Stimulated activated CD8-positive, alpha-beta memory T cell treated with anti-CD3 and anti-CD28 coated beads, Interleukin-15, amount 100 ng/mL, for 24 hours (primary cell): ENCODE measurements around the gene KLHDC7B.

Experiments
- DNase-seq: peaks from one replicate; pipeline ENCODE4 v3.0.0-alpha.2; 2020; ENCODE audit warnings: low read depth

Gene KLHDC7B

DNA sequence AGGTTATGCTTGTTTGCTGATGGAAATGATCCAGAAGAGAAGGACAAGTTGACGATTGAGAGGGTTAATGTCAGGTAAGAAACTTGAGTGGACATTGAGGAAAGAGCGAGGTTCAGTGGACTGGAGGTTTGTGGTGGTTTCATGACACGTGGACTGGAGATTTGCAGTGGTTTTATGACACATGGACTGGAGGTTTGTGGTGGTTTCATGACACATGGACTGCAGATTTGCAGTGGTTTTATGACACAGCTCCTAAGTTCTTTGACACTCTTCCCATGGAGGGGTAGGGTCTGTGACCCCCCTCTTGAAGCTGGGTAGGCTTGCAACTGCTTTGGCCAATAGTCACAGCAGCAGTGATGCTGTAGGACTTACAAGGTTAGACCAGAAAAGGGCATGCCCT, 49.5 kb downstream of the KLHDC7B start:
- no peak for DNase-seq

DNA sequence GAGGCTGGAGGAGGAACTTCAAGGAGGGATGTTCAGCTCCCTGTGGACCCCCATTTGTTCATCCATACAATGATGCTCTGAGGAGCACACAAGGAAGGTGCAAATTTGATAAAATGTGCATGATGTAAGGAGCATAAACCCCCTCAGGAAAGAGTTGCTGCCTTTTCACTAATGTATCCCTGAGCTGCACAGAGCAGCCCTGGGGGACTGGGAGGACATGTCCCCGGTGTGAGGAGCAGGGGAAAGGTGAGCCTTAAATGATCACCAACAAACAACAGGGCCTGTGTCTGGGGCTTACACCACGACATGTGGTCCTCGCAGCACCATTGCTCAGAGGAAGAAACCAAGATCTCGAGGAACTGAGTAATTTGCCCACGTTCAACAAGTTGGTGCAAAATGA, 51.4 kb downstream of the KLHDC7B start:
- no peak for DNase-seq

DNA sequence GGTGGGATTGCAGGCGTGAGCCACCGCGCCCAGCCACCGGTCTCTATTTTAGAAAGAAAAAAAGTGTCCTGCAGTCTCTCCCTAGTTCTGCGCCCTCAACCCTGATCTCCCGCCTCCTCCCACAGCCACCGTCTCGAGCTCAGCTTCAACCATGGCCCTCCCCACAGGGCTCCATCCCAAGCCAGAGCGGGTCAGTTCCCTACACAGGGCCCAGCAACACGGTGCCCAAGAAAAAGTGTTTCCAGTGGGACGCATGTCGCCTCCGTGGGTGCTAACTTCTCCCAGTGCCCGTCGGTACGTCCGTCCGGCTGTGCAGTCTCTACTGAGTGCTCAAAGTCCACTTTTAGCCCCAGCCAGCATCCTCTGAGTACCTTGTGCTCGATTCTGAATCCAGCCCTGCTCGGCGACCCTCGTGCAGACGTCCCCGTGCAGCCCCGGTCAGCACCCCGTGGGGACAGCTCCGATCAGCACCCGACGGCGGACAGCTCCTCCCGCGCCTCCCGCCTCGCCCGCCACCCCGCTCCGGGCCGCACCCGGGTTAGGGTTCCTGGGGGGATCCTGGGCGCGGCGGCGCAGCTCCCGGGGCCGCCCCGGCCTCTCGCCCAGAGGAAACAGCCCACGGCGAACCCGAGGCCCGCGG, 54.2 kb downstream of the KLHDC7B start:
- DNase-seq, result peak; percentile 33

DNA sequence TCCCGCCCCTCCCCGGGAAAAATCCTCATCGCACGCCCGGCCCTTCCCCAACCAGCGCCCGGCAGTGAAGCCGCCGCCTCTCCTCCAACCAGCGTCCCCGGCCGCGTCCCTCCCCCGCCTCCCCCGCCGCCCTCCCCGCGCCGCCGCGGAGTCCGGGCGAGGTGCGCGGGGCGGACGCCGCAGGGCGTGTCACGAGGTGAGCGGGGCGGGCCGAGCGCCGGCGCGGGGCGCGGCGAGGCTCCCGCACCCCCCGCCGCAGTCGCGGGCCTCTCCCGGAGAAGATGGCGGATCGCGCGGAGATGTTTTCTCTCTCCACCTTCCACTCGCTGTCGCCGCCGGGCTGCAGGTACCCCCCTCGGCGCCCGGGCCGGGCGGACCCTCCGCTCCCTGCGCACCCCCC, 54.8 kb downstream of the KLHDC7B start, which contains the start of gene MAPK8IP2:
Gene MAPK8IP2 (plus strand): TSS at position 256 of the 400 bp plus-strand sequence. CDS start 26 bp downstream, at position 282.
- no peak for DNase-seq
